ENCODE results near the gene EXOC4.

DNA sequence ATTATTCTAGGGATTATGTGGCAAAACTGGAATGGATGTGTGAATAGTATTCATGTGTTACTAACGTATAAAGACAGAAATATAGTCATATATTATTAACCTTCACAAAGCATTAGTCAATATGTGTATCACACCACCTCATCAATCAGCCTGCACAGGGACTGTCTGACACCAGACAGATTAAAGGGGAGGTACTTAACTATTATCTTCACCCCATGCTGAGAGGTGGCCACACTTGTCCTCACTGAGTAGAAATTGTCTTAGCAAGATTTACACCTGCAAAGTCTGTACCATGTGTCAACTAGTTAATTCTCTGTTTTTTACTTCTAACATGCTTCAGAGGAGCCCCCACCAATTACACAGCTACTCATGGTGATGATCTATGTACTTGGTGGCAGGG, 727.9 kb downstream of the EXOC4 start:
- TF ChIP-seq, protein P1, sequence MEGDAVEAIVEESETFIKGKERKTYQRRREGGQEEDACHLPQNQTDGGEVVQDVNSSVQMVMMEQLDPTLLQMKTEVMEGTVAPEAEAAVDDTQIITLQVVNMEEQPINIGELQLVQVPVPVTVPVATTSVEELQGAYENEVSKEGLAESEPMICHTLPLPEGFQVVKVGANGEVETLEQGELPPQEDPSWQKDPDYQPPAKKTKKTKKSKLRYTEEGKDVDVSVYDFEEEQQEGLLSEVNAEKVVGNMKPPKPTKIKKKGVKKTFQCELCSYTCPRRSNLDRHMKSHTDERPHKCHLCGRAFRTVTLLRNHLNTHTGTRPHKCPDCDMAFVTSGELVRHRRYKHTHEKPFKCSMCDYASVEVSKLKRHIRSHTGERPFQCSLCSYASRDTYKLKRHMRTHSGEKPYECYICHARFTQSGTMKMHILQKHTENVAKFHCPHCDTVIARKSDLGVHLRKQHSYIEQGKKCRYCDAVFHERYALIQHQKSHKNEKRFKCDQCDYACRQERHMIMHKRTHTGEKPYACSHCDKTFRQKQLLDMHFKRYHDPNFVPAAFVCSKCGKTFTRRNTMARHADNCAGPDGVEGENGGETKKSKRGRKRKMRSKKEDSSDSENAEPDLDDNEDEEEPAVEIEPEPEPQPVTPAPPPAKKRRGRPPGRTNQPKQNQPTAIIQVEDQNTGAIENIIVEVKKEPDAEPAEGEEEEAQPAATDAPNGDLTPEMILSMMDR (IDR thresholded peaks at IDR 0.05; ENCODE audit: low read depth, low read length, poor library complexity, severe bottlenecking) = no peak
- no peak for TF ChIP-seq EZH2phosphoT487 (IDR thresholded peaks at IDR 0.05; ENCODE audit: borderline replicate concordance, low read length)

Measured in DOHH2 (cell line).